Measurements from ENCODE around the gene TMEM236. TPM values are rescaled to one million over a fixed set of nuclear protein-coding genes. Genes with fewer than 3 reads are reported as not detected.

The TMEM236 gene
- total RNA-seq (2014; rRNA removed; shearing (Covaris generic)): 0.05 TPM in 1 of 2 replicates, not detected in the other
- 0.06 TPM in 1 of 2 replicates, not detected in the other for total RNA-seq (2022)
- Bru-seq, nascent RNA: percentile 17 among the genes with signal in this experiment
- BruChase-seq, experiment 1, labeled RNA remaining after a 6-hour chase: percentile 25 among the genes with signal in this experiment
- BruChase-seq, experiment 2, labeled RNA remaining after a 2-hour chase: percentile 22 among the genes with signal in this experiment
- long read RNA-seq: 0 reads

- H3K4me2 ChIP-seq (ENCODE audit: low read length): no peak within 1 kb of the TSS
- H3K4me3 ChIP-seq (ENCODE audit: low read depth, low read length, poor library complexity, severe bottlenecking): no peak within 1 kb of the TSS
- H3K79me2 ChIP-seq (ENCODE audit: insufficient read depth, low read depth, low read length): no peaks in the 10 kb centered on the region
- no peaks in the 10 kb centered on the region for H4K20me1 ChIP-seq (ENCODE audit: insufficient read depth, low read length)
- no peak for TF ChIP-seq EZH2phosphoT487 (IDR thresholded peaks at IDR 0.05; ENCODE audit: borderline replicate concordance, low read depth, low read length)
- POLR2A ChIA-PET: no interaction called here
- no TSS peak for BruUV-seq (replicated peaks)
- no peaks in the 10 kb centered on the region for H3K9me2 ChIP-seq (ENCODE audit: insufficient read depth, low read length)
- CTCF ChIA-PET (ENCODE audit: unreplicated experiment): no interaction called here
- no peaks in the 10 kb centered on the region for H3K36me3 ChIP-seq (ENCODE audit: insufficient read depth, low read length)
- H3K9me3 ChIP-seq (ENCODE audit: low read length): no peaks in the 10 kb centered on the region
- intact Hi-C loops (cut with micrococcal nuclease; ENCODE audit: unreplicated experiment): no loop called here
- no peaks in the 10 kb centered on the region for H3K4me1 ChIP-seq (ENCODE audit: insufficient read depth, low read length, poor library complexity, severe bottlenecking)
- H3K27ac ChIP-seq (ENCODE audit: low read depth, low read length, poor library complexity, severe bottlenecking): no peak within 1 kb of the TSS
- no peak within 1 kb of the TSS for H2AFZ ChIP-seq (ENCODE audit: low read length)
- DNase-seq (ENCODE audit: low spot score): no peak
Observed at GRCh38 chr10:17751781-17752445, at the start of gene TMEM236. Gene TMEM236, plus strand, starts transcription at chr10:17752201. Its CDS starts 95 bp downstream, at chr10:17752296.

- H3K4me3 ChIP-seq (ENCODE audit: low read depth, low read length, poor library complexity, severe bottlenecking): no peak overlapping the region
- TF ChIP-seq EZH2phosphoT487 (IDR thresholded peaks at IDR 0.05; ENCODE audit: borderline replicate concordance, low read depth, low read length): no peak
- no peak for TF ChIP-seq CTCF (conservative IDR thresholded peaks at IDR 0.05; ENCODE audit: low read length)
- no peaks in the 10 kb centered on the region for H3K9me3 ChIP-seq (ENCODE audit: low read length)
- no peak overlapping the region for H2AFZ ChIP-seq (ENCODE audit: low read length)
- ChIA-PET POLR2A (interaction anchor here (1.5 kb wide), 1 partner anchor 9 kb away, joined by 4 read pairs; no protein-coding TSS in a partner anchor), CTCF (ENCODE audit: unreplicated experiment) (no interaction called here)
- H3K27ac ChIP-seq (ENCODE audit: low read depth, low read length, poor library complexity, severe bottlenecking): no peak overlapping the region
- no peaks in the 10 kb centered on the region for H4K20me1 ChIP-seq (ENCODE audit: insufficient read depth, low read length)
- H3K4me1 ChIP-seq (ENCODE audit: insufficient read depth, low read length, poor library complexity, severe bottlenecking): no peaks in the 10 kb centered on the region
- peaks cover 25% of the 10 kb centered on the region for H3K36me3 ChIP-seq (ENCODE audit: insufficient read depth, low read length)
- intact Hi-C loops (cut with micrococcal nuclease; ENCODE audit: unreplicated experiment): no loop called here
- H3K79me2 ChIP-seq (ENCODE audit: insufficient read depth, low read depth, low read length): no peaks in the 10 kb centered on the region
- no peaks in the 10 kb centered on the region for H3K9me2 ChIP-seq (ENCODE audit: insufficient read depth, low read length)
- DNase-seq (ENCODE audit: low spot score): no peak
- no peak overlapping the region for H3K4me2 ChIP-seq (ENCODE audit: low read length)
- BruUV-seq (replicated peaks): no TSS peak
Observed at GRCh38 chr10:17703706-17704105, 48.3 kb upstream of the TMEM236 start.

GRCh38 chr10:17708821-17709220 is 43.2 kb upstream of the TMEM236 start:
- Histone ChIP-seq H3K79me2 (ENCODE audit: insufficient read depth, low read depth, low read length) (no peaks in the 10 kb centered on the region), H3K36me3 (ENCODE audit: insufficient read depth, low read length) (peaks cover 30% of the 10 kb centered on the region; the same call in 1 of the 2 replicates), H3K4me2 (ENCODE audit: low read length) (no peak overlapping the region), H3K9me2 (ENCODE audit: insufficient read depth, low read length) (no peaks in the 10 kb centered on the region), H4K20me1 (ENCODE audit: insufficient read depth, low read length) (no peaks in the 10 kb centered on the region), H2AFZ (ENCODE audit: low read length) (no peak overlapping the region), H3K4me1 (ENCODE audit: insufficient read depth, low read length, poor library complexity, severe bottlenecking) (no peaks in the 10 kb centered on the region), H3K4me3 (ENCODE audit: low read depth, low read length, poor library complexity, severe bottlenecking) (no peak overlapping the region), H3K27ac (ENCODE audit: low read depth, low read length, poor library complexity, severe bottlenecking) (no peak overlapping the region), H3K9me3 (ENCODE audit: low read length) (no peaks in the 10 kb centered on the region)
- ChIA-PET POLR2A (interaction anchor here (0.6 kb wide), 1 partner anchor 73 kb away, joined by 3 read pairs; no protein-coding TSS in a partner anchor), CTCF (ENCODE audit: unreplicated experiment) (no interaction called here)
- no TSS peak for BruUV-seq (replicated peaks)
- intact Hi-C loops (cut with micrococcal nuclease; ENCODE audit: unreplicated experiment): no loop called here
- DNase-seq (ENCODE audit: low spot score): no peak
- no peak for TF ChIP-seq EZH2phosphoT487 (IDR thresholded peaks at IDR 0.05; ENCODE audit: borderline replicate concordance, low read depth, low read length)
- no peak for TF ChIP-seq CTCF (conservative IDR thresholded peaks at IDR 0.05; ENCODE audit: low read length)

All from OCI-LY7 (cell line).